HG03159 (cell line): Measurements from ENCODE around the gene AURKAIP1.
A peak's percentile ranks its signal among the peaks of the same experiment; 100 is the strongest.
"Not testable (repeated sequence)": the region's sequence is repeated elsewhere in the genome, so short reads cannot be mapped to it uniquely, and the experiment has no call there.

Source experiments
- ATAC-seq: cut with Tn5 transposase; IDR thresholded peaks from one replicate; pipeline ENCODE4 v1.9.1; 2021; ENCODE audit warnings: mild to moderate bottlenecking, moderate library complexity; ENCODE audit not compliant: unreplicated experiment

The AURKAIP1 gene

DNA sequence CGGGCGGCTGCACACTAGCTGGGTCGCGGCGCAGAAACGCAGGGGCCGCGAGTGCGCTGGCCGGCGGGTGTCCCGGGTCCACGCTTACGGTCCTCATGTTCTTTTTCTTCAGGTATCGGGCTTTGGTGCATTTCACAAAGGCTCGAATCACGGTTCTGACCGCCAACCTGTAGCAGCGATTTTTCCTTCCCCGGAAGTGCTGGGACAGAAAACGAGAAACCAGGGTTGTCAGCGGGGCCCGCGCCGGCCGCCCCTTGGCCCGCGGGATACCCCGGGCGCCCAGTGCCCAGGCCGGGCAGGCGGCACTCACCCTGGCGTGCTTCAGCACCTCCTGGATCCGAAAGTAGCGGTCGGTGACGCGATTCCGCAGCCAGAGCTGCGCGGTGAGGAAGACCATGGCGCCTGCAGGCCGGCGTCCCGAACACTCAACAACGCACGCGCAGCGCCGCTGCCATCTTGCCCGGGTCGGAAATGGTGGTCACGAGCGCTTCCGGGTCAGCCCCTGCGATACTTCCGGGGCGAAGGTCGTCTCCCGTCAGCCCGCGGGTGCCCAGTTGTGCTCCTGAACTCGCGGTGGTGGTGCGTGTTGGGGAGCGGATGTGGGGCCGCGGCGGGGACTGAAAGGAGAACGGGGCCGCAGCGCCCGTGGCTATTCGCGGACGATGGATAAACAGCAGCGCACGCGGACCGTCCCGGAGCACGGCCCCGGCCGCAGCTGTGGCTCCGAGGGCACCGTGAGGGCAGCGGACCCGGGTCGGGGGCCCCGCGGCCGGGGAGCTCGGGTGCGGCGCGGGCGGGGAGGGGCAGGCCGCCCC lies 32.0 kb upstream of the AURKAIP1 start, which contains the start of gene MRPL20:
TSS of gene MRPL20 (minus strand) at position 473 of the 815 bp plus-strand sequence. CDS start at position 397, 76 bp downstream.
- peak; percentile 89 for ATAC-seq

DNA sequence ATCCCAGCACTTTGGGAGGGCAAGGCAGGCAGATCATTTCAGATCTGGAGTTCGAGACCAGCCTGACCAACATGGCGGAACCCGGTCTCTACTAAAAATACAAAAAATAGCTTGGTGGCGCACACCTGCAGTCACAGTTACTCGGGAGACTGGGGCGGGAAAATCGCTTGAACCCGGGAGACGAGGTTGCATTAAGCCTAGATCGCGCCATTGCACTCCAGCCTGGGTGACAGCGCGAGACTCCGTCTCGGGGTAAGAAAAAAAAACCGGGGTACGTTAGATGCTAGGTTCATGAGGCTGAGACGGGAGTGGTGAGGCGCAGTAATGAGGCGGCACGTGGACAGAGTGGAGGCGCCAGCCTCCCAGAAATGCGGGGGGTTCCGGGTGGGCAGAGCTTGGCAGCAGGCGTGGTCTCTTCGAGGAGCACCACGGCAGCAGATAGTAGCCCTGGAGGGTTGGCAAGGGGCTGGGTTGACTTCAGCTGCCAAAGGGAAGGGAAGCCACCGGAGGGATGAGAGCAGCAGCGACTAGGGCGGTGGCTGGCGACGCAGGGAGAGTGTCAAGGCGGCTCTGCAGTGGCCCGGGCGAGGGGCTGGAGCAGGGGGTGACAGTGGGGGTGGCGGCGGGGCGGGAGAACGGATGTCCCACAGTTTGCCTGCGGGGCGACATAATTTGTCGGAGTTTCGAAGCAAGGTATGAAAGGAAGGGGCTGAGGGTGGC lies 31.3 kb upstream of the AURKAIP1 start:
- no peak for ATAC-seq

DNA sequence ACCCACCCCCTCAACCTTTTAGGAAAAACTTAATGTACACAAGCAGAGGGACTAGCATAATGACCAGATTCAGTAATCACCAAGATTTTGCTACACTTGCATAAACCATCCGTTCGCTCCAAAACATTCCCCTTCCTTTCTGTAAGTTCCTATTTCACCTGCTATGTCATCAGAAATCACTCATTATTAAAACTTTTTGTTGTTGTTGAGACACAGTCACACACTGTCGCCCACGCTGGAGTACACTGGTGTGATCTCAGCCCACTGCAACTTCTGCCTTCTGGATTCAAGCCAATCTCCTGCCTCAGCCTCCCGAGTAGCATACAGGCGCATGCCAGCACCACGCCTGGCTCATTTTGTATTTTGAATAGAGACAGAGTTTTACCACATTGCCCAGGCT lies 28.6 kb upstream of the AURKAIP1 start:
- no peak for ATAC-seq

DNA sequence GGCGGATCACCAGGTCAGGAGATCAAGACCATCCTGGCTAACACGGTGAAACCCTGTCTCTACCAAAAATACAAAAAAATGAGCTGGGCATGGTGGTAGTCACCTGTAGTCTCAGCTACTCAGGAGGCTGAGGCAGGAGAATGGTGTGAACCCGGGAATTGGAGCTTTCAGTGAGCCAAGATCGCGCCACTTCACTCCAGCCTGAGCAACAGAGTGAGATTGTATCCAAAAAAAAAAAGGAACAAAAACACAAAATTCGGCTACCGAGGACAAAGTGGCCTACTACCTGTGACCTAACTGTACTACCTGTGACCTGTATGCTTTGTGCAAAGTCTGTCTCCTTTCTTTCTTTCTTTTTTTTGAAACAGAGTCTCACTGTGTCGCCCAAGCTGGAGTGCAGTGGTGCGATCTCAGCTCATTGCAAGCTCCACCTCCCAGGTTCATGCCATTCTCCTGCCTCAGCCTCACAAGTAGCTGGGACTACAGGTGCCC lies 27.9 kb upstream of the AURKAIP1 start:
- not testable (repeated sequence) for ATAC-seq

DNA sequence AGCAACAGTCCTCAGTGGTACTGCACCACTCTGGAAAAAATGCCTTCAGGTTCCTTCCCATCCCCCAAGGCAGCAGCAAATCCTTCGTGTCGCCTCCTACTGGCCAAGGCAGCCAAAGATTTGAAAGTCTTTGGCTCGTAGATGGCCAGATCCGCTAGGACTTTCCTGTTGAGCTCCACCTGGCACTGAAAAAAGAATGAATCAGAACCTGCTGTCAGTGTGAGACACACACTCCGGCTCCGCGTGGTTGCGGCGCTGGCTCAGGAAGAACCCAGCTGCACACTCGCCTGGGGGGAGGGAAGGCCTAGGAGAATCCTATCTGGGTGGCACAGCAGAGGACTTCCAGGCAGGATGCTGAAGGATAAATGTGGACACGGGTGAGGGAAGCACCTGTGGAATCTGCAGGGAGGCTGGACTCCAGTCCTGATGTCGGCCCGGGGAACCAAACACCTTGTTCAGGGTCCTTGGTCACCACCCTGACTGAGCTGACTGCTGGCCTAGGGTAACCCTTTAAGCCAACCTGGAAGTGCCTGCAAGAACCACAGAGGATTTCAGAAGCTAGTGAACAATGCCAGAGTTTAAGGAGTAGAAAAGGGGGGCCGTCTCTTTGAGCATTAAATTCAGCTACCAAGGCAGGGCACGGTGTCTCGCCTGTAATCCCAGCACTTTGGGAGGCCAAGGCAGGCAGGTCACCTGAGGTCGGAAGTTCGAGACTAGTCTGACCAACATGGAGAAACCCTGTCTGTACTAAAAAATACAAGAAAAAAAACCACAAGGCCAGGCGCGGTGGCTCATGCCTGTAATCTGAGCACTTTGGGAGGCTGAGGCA lies 27.3 kb upstream of the AURKAIP1 start:
- ATAC-seq, result no peak

DNA sequence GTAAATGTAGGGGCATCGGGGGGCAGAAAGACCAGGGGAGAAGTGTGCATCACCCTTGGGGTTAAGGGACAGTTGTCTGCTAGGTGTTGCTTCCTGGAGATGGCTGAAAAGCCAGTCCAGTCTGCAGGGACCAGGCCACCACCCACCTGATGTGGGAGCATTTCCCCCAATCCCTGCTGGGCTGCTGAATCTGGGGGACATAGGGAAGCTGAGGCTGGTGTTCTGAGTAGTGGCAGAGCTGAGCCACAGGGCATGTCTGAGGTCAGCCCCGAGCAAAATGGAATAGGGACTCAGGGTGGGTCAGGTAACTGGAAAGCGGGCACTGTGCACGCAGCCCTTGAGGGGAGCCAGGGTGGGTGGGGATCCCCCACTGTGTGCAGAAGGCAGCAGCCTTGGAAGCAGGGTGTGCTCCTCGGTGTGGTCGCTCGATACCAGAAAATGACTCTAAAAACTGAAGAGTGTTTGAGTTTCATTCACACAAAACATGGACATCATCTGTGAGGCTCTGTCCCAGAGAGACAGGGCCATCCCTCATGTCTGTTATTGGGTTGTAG lies 26.5 kb upstream of the AURKAIP1 start:
- ATAC-seq, result no peak

DNA sequence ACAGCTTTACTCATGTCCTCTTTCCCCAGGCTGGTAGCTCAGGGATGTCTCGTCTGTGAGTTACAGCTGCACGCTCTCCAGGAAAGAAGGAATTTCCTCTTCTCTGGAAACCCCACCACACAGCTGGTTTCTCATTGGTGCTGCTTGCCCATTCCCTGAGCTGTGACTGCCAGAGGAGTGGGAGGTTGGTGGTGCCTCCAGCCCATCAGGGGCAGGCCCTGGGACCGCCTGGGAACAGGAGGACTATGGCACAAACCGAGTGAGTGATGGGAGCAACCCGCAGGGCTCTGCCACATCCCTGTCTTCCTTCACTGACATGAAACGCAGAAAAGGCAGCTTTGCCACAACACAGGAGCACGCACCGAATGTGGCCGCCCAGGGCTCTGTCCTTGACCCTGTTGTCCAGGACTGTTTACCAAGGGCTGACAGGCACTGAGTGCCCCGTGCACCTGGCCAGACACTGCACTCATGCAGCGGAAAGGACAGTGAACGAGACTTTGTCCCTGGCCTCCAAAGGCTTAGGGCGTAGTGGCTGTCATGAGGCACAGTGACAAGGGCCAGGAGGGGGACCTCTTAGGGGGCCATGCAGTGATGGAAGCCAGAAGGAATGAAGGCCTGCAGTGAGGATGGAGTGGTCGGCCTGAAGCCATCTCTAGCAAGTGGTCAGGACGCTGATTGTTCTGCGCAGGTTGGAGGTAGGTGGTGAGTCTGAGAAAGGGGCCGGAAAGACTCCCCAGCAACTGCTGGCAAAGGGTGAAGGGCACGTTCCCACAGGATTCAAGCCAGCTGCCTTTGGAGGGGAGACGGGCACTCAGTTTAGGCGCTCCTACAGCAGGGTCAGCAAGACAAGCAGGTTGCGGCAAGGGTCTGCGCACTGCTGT lies 25.8 kb upstream of the AURKAIP1 start:
- no peak for ATAC-seq

DNA sequence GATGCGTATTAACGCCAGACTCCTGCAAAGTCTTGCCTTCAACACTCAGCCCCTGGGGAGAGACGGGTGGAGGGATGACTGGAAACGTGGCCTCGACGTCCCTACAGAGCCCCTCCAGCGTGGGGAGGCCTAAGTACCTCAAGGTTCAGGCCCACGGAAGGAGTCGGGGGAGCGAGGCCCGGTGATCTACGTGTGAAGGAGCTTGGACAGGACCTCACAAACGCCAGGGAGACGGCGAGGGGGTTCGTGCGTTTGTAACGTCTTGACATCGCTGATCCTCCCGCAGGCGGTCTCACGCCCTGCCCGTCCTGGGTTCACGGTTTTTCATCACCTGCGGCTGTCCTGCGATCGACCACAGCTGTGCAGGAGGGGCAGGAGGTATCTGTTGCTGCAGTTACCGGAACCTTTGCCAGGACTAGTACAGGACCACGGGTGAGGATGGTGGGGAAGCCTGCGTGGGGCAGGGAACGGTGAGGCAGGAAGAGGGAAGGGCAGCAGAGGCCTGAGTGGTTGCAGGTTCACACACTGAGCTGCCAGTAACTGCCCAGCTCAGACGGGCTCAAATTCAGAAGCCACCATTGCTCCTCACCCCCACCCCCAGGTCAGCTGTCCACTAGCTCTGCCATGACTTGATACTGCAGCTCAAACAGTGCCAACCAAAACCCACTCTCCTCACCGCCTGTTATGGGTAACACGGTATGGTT lies 25.0 kb upstream of the AURKAIP1 start:
- ATAC-seq, result no peak

DNA sequence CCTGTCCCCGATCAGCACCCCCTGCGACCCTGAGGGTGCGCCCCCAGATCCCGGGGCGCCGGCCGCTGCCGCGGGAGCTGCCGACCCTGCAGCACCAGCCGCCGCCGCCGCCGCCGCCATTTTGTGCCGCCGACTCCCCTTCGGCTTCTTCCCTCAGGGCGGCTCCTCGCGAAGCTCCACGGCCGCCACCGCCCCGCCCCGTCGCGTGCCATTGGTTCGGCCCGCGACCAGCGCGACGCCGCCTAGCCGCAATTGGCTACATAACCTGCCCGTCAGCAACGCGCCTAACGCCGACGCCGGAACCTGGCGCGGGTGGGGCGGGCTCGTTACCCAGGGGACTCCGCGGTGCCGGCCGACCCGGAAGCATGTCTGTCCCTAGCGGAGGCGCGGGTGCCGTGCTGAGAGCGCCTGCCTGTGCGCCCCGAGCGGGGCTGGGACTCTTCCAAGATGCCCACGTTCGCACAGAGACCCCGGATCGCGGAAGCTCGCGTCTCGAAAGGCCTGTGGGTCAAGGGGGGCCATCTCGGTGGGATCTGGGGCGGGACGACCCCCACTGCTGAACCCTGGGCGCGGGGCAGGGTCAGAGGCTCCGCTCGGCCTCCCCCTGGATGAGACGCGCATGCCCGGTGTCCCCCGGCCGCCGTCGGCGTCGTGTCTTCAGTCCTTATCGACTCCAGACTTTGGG lies 24.3 kb upstream of the AURKAIP1 start, which contains the start of gene CCNL2:
TSS of gene CCNL2 (minus strand) at position 149 of the 685 bp plus-strand sequence. CDS start at position 120, 29 bp downstream.
- peak; percentile 94 for ATAC-seq

DNA sequence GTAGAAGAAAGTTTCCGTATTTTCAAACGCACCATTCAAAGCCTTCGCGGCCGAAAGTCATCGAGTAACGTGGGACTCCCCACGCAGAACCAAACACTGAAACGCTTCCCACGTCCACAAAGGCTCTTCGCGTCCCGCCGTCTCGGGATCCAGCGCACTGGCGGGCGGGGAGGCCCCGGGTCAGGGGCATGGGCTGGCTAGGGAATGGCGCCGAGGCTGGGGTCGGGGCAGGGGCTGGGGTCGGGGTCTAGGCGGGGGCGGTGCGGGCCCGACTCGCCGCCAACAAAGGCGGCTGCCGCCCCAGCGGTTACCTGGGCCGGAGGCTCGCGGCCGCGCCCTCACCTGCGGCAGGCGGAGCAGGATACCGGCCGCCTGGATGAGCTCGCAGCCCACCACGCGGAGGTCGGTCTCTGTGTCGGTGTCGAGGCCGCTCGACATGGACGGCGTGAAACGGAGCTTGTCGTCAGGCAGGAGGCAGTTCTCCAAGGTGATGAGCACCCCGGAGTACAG lies 23.7 kb upstream of the AURKAIP1 start:
- ATAC-seq, result no peak

DNA sequence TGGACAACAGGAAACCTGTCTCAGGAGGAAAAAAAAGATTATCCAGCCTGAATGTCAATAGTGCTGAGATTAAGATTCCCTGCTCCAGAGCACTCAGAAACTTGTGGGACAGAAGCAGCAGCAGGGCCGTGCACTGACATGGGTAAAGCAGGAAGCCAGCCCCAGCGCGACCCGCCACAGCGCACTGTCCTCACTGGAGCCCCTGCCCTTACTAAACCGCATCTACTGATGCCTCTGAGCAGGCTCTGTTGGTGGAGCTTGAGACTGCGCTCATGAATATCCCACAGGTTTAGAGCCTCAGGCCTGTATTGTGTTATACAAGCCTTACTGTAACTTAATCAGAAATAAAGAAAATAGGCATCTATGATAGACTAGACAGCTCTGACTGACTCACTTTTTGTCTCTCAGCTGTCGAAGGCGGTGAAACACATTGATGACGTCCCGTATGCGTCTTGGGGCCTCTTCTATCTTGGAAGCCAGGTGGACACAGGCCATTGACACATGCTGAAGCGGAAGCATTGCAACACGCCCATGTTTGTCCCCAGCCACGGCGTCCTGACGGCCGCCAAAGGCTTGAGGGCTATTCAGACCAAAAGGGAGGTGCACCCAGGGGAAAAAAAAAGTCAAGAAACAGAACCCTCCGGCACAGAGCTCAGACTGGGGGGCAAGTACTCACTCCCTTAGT lies 23.0 kb upstream of the AURKAIP1 start:
- ATAC-seq, result no peak

DNA sequence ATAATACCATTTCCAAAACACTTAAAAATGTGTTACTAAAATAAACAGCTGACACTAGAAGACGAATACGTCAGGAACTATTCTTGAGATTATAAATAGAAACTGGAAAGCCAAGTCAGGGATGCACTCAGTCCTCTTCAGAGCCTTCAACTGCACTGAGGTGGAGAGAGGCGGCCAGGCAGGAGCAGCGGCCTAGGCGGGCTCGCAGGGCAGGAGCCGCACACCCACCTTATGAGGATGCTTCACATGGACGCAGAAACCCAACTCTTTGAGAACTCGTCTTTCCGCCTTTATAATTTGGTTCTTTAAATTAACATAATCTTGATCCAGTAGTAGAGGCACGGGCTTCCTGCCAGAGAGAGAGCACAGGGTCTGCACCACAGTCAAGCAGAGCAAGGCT lies 20.2 kb upstream of the AURKAIP1 start:
- ATAC-seq, result no peak

DNA sequence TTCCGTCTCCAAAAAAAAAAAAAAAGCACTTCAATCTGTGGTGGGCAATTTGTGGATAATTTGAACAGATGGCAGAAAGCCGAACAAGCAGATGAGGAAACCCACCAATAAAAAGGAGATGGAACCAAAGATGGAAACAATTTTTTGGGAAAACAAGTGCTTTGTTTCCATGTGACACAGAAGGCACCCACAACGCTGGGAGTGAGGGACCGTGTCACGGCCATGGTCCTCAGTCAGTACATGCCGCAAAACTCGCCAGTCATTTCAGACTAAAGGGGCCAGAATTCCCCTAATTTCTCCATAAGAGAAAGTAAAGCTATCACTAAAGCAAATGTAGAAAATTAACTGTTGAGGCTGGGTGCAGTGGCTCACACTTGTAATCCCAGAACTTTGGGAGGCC lies 19.1 kb upstream of the AURKAIP1 start:
- no peak for ATAC-seq

DNA sequence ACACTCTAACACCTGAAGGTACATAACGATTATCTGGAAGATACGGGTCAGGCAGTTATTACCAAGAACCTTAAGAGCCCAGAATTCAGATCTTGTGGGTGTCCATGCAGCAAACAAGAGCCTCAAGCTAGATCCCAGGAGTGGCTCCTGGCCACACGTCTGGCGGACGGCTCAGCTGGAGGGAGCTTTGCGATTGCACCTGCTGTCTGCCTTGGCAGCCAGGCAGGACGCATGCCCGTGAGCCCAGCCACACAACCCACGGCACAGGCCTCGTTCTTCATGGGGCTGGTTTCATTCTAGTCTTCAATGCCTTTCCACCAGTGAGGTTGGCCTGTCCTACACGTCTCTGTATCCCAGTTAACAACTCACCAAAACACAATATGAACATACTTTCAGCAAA lies 18.4 kb upstream of the AURKAIP1 start:
- no peak for ATAC-seq

DNA sequence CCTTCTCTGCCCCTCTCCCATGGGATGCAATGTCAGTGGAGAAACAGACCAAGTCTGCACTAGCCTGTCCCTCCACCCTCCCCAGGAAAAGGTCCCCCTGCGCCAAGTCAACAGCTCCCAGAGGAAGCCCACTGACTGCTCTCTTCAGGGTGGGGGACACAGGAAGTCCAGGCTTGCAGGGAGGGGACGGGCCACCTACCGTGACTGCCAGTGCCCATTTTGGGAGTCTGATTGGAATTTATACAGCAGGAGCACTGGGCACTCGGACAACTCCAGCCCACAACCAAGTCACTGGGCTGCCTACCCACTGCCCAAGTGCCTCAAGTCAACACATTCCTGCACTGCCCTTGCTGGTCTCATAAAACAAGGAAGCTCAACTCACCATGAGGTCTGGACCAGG lies 18.0 kb upstream of the AURKAIP1 start:
- ATAC-seq, result no peak

DNA sequence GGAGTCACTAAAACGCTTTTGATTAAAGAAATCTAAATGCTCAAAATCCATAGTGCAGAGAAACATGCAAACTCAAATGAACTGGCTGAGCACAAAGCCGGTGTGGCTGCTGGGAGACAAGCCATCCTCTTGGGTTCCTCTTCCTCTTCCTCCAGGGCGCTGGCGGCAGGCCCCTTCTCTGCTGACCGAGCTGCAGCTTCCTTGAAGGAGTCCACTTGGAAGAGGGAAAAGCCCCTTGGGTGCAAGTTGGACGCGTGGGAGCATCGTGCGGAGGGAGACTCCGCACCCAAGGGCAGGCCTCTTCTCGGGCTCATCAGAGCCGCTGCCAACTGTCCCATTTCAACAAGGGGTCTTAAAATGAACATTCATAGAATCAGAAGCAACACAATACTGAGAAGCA lies 16.2 kb upstream of the AURKAIP1 start:
- ATAC-seq, result no peak

DNA sequence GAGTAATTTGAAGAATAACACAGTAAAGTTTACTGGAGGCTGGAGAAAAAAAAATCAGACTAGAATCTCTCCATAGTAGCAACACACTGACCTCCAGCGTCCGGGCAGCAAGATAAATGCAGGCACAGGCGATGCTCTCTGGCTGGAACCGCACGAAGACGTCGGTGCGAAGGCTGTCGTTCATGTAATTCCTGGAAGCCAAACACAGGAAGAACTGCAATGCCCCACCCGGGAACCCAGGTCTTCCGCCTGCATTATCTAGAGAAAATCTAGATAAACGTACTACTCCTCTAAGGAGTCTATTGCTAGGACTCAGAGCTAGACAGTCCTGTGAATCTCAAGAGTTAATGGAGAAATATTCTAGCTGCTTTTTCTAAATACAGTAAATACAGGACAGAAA lies 15.7 kb upstream of the AURKAIP1 start:
- no peak for ATAC-seq

DNA sequence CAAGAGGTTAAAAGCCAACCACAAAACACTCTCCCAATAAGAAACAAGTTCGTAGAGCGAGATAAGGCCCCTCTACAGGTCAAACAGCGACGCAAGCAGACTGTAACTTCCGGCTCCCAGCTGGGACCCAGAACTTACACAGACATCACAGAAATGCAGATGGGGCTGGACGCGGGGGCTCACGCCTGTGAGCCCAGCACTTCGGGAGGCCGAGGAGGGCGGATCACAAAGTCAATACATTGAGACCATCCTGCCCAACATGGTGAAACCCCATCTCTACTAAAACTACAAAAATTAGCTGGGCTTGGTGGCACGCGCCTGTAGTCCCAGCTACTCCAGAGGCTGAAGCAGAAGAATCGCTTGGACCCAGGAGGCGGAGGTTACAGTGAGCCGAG lies 13.1 kb upstream of the AURKAIP1 start:
- ATAC-seq, result no peak
